Fibroblast of lung (primary cell): ENCODE results near the gene GDI1.

Experiments
- EZH2 ChIP-seq: IDR thresholded peaks from 2 replicates; pipeline ENCODE4 v1.5.1; 2012; ENCODE audit warnings: low read length, control low read depth, mild to moderate bottlenecking; ENCODE audit errors: missing control alignments
- TF ChIP-seq, protein P1 (sequence below), 2 donors: IDR thresholded peaks in 1 of 2; conservative IDR thresholded peaks in 1 of 2; 1 replicate in 1 of 2; 2 replicates in 1 of 2; pipeline ENCODE4 v1.5.1; 2011 to 2012; ENCODE audit warnings: low read length in 2 of 2, control low read depth in 1 of 2, inconsistent platforms in 1 of 2, low read depth in 1 of 2, mild to moderate bottlenecking in 1 of 2

GRCh38 chrX:154401045-154401799 is 35.7 kb upstream of the GDI1 start:
- TF ChIP-seq, protein P1, sequence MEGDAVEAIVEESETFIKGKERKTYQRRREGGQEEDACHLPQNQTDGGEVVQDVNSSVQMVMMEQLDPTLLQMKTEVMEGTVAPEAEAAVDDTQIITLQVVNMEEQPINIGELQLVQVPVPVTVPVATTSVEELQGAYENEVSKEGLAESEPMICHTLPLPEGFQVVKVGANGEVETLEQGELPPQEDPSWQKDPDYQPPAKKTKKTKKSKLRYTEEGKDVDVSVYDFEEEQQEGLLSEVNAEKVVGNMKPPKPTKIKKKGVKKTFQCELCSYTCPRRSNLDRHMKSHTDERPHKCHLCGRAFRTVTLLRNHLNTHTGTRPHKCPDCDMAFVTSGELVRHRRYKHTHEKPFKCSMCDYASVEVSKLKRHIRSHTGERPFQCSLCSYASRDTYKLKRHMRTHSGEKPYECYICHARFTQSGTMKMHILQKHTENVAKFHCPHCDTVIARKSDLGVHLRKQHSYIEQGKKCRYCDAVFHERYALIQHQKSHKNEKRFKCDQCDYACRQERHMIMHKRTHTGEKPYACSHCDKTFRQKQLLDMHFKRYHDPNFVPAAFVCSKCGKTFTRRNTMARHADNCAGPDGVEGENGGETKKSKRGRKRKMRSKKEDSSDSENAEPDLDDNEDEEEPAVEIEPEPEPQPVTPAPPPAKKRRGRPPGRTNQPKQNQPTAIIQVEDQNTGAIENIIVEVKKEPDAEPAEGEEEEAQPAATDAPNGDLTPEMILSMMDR (conservative IDR thresholded peaks at IDR 0.05 in 1 of 2, IDR thresholded peaks at IDR 0.05 in 1 of 2; ENCODE audit: low read depth in 1 of 2, low read length in 2 of 2): no peak
- no peak for TF ChIP-seq EZH2
